ENCODE results near the gene RUSC2.

The RUSC2 gene

GRCh38 chr9:35489313-35490154 lies at the start of gene RUSC2 (continued):
- TF ChIP-seq SCRT1 (tag by site-specific recombination; IDR thresholded peaks at IDR 0.05; ENCODE audit: borderline replicate concordance): no peak
- no peak for TF ChIP-seq ZBTB21 (tag by site-specific recombination; IDR thresholded peaks at IDR 0.05)
- peak; percentile 87; the same call in 1 of the 2 replicates for TF ChIP-seq ZNF561 (tag by site-specific recombination; IDR thresholded peaks at IDR 0.05; ENCODE audit: borderline replicate concordance)
- no peak for TF ChIP-seq ZNF488 (tag by site-specific recombination; IDR thresholded peaks at IDR 0.05)
- no peak for TF ChIP-seq ZNF404 (tag by site-specific recombination; IDR thresholded peaks at IDR 0.05)
- peak; percentile 96 for TF ChIP-seq ZNF792 (tag by site-specific recombination; IDR thresholded peaks at IDR 0.05)
- no peak for TF ChIP-seq ZNF777 (tag by site-specific recombination; IDR thresholded peaks at IDR 0.05; ENCODE audit: borderline replicate concordance)
- TF ChIP-seq ZNF335 (tag by site-specific recombination; conservative IDR thresholded peaks at IDR 0.05): peak; percentile 92
- peak; percentile 56 for TF ChIP-seq PATZ1 (tag by site-specific recombination; IDR thresholded peaks at IDR 0.05)
- 0 out of 2 replicates have a peak, but pooled peaks have one; percentile 30 for TF ChIP-seq IKZF3 (tag by site-specific recombination; IDR thresholded peaks at IDR 0.05)
- no peak for TF ChIP-seq ZNF514 (tag by site-specific recombination; IDR thresholded peaks at IDR 0.05)
- TF ChIP-seq ZBTB26 (tag by site-specific recombination; optimal IDR thresholded peaks at IDR 0.05): peak; percentile 92
- TF ChIP-seq INSM2 (tag by site-specific recombination; IDR thresholded peaks at IDR 0.05): no peak
- peak; percentile 21; the same call in 1 of the 2 replicates for TF ChIP-seq KLF9 (tag by site-specific recombination; IDR thresholded peaks at IDR 0.05; ENCODE audit: low read depth)
- no peak for TF ChIP-seq ZNF626 (tag by site-specific recombination; IDR thresholded peaks at IDR 0.05)
- TF ChIP-seq ZBTB8A (tag by site-specific recombination; IDR thresholded peaks at IDR 0.05): peak; percentile 93
- no peak for TF ChIP-seq ZBTB49 (tag by site-specific recombination; IDR thresholded peaks at IDR 0.05; ENCODE audit: low read depth)
- TF ChIP-seq ZNF274 (IDR thresholded peaks at IDR 0.05; ENCODE audit: low read length): no peak
- no peak for TF ChIP-seq ZNF274 (tag by site-specific recombination; IDR thresholded peaks at IDR 0.05; ENCODE audit: borderline replicate concordance)
- TF ChIP-seq TSHZ1 (tag by site-specific recombination; IDR thresholded peaks at IDR 0.05; ENCODE audit: borderline replicate concordance): no peak
- TF ChIP-seq ZNF391 (tag by site-specific recombination; IDR thresholded peaks at IDR 0.05; ENCODE audit: borderline replicate concordance, low read depth): no peak
- TF ChIP-seq SP2 (tag by site-specific recombination; IDR thresholded peaks at IDR 0.05): peak; percentile 59; the same call in 1 of the 2 replicates
- no peak for TF ChIP-seq PBX3 (CRISPR knock-in tag; IDR thresholded peaks at IDR 0.05)
- TF ChIP-seq ZNF600 (tag by site-specific recombination; IDR thresholded peaks at IDR 0.05): peak; percentile 15; the same call in 1 of the 2 replicates
- 0 out of 2 replicates have a peak, but pooled peaks have one; percentile 19 for TF ChIP-seq ZNF610 (tag by site-specific recombination; IDR thresholded peaks at IDR 0.05; ENCODE audit: borderline replicate concordance)
